Thymus (tissue), 11 donors: ENCODE results near the gene UST. TPM values are rescaled to one million over a fixed set of nuclear protein-coding genes. Genes with fewer than 3 reads are reported as not detected.
A peak's percentile ranks its signal among the peaks of the same experiment; 100 is the strongest.
"Not testable (repeated sequence)": the region's sequence is repeated elsewhere in the genome, so short reads cannot be mapped to it uniquely, and the experiment has no call there.

Source experiments
- DNase-seq, 9 donors: peaks; one replicate each; pipeline ENCODE4 v3.0.0-alpha.2; 2013; ENCODE audit warnings: low spot score in 9 of 9, low read depth in 6 of 9, missing footprints in 1 of 9
- H3K27ac ChIP-seq, 2 donors: one replicate each; pipeline ENCODE4 v1.5.1; 2013; ENCODE audit warnings: control low read depth in 1 of 2, low read depth in 1 of 2, low read length in 1 of 2, mild to moderate bottlenecking in 1 of 2, moderate library complexity in 1 of 2
- H3K27me3 ChIP-seq, 2 donors: one replicate each; pipeline ENCODE4 v1.5.1; 2013; ENCODE audit warnings: low read length in 1 of 2; ENCODE audit not compliant: control insufficient read depth in 2 of 2, insufficient read depth in 1 of 2
- H3K36me3 ChIP-seq, 2 donors: one replicate each; pipeline ENCODE4 v1.5.1; 2013; ENCODE audit warnings: low read length in 1 of 2, mild to moderate bottlenecking in 1 of 2, moderate library complexity in 1 of 2; ENCODE audit not compliant: control insufficient read depth in 2 of 2, insufficient read depth in 2 of 2
- H3K4me1 ChIP-seq, 2 donors: one replicate each; pipeline ENCODE4 v1.5.1; 2013; ENCODE audit warnings: low read length in 2 of 2; ENCODE audit not compliant: control insufficient read depth in 2 of 2, insufficient read depth in 2 of 2
- H3K4me3 ChIP-seq, 2 donors: one replicate each; pipeline ENCODE4 v1.5.1; 2013; ENCODE audit warnings: low read length in 2 of 2, control low read depth in 1 of 2, mild to moderate bottlenecking in 1 of 2
- H3K9me3 ChIP-seq, 2 donors: one replicate each; pipeline ENCODE4 v1.5.1; 2013; ENCODE audit warnings: low read length in 1 of 2, mild to moderate bottlenecking in 1 of 2; ENCODE audit not compliant: control insufficient read depth in 2 of 2, insufficient read depth in 1 of 2
- WGBS: extraction: QIAGEN DNeasy Blood & Tissue Kit; methylation state at CpG from one replicate; pipeline ENCODE4 v1.1.7; 2013; 5-methylcytosine and 5-hydroxymethylcytosine counted together
- polyA plus RNA-seq: library from polyadenylated mRNA; stranded (reverse); fragments of 200-250 nt; gene quantifications from one replicate; pipeline ENCODE4 v1.2.3, GENCODE V29; 2013
- total RNA-seq: library from RNA; stranded (reverse); fragments of 120-200 nt; gene quantifications from one replicate; pipeline ENCODE4 v1.2.4, GENCODE V29; 2013
- donor health status: healthy.

Gene UST
- total and polyA plus RNA-seq, 2 donors, result 6.3 to 8.0 TPM

DNA sequence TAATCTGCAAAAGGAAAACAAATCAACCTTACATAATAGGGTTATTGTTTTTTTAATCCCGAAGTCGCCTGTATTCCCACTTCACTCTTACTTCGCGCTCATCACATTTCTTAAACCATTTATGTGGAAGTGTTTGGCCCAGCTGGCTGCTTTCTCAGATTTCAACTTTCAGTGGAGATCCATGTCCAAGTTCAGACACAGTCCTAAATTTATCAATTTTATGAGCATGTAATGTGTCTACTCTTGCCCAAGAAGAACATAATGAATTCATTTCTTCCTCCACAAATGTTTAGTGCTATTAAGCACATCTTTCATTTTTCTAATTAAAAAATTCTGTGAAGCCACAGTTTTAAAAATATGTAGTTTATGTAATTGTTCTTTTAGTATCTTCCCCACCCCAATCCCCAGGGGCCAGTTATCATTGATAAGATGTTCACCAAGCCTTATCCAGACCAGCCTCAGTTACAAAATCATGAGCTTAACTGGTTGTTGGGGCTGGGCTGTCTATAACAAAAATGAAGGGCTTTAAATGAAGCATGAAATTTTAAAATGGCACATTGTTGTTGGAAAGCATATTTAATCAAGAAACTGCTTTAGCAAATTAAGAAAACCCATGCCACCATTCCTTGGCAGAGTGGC lies 151.7 kb downstream of the UST start:
- Histone ChIP-seq H3K27ac (no peak overlapping the region), H3K4me3 (no peak overlapping the region), H3K9me3 (no peaks in the 10 kb centered on the region), H3K36me3 (no peaks in the 10 kb centered on the region), H3K27me3 (no peaks in the 10 kb centered on the region), H3K4me1 (no peaks in the 10 kb centered on the region)
- DNase-seq, result no peak
- WGBS, result over 99% methylated on average over 4 of the region's 4 CpGs

DNA sequence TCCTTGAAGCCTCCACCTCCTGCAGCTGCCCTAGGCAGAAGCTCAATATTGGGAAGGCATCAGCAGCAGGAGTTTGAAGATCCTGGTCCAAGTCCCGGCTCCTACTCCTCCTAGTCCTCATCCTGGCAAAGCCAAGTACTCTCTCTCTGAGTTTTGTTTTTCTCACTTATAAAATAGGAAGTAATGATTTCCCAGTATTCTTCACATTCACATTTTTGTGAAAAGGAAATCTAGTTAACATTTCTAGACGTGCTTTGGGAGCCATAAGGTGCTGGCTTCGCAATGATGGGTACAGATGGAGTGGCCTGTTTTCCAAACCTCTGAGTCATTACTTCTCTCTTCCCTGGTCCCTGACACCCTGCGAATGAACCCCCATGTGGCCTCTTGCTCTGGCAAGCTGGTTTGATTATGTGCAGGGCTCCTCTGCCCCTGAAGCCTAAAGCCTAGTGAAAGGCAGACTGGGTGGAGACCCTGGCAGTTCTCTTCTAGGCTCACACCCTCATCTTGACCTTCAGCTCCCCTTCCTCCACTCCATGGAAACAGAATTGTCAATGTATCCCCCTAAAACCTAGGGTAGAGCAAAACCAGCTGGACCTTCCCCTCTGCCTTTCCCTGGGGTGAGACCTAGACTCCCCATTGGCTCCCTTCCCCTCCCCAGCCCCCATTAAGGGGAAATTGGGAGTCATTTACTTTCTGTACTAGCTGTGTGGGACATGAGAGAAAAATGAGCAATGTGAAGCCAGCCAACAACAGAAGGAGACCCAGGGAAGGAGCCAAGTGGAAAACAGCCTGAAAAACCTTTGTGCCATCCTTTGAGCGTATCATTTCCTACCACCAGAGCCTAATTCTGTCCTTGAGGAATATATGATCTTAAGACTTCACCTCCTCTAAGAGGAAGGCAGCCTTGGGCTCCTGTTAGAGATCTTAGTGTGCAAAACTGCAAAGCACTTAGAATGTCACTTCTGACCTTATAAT lies 158.4 kb downstream of the UST start:
- H3K36me3 ChIP-seq, result no peaks in the 10 kb centered on the region
- no peaks in the 10 kb centered on the region for H3K27me3 ChIP-seq
- H3K4me1 ChIP-seq, result no peaks in the 10 kb centered on the region
- H3K9me3 ChIP-seq, result no peaks in the 10 kb centered on the region
- 98% methylated on average over 5 of the region's 5 CpGs for WGBS
- no peak overlapping the region for H3K27ac ChIP-seq
- no peak overlapping the region for H3K4me3 ChIP-seq
- no peak for DNase-seq

DNA sequence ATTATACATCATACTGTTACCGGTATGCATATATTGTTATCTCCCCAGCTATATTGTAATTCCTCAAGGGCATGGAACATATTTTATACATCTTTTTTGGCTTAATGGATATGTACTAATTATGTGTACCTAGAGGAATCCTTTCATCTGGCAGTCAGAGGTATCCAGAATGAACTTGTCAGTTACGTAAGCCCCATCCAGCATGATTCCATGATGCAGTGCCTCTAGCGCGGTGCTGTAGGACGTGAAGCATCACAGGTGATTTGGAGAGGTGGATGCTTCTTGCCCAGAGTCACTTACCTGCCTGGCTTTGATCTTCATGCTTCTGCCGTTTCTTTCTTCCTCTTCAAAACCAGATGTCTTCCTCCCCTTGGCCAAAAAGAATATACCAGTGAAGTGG lies 159.1 kb downstream of the UST start:
- H3K27me3 ChIP-seq, result no peaks in the 10 kb centered on the region
- H3K4me1 ChIP-seq, result no peaks in the 10 kb centered on the region
- H3K27ac ChIP-seq, result no peak overlapping the region
- no peaks in the 10 kb centered on the region for H3K9me3 ChIP-seq
- WGBS, result 89% methylated on average over 6 of the region's 6 CpGs
- no peaks in the 10 kb centered on the region for H3K36me3 ChIP-seq
- DNase-seq, result no peak
- H3K4me3 ChIP-seq, result no peak overlapping the region

DNA sequence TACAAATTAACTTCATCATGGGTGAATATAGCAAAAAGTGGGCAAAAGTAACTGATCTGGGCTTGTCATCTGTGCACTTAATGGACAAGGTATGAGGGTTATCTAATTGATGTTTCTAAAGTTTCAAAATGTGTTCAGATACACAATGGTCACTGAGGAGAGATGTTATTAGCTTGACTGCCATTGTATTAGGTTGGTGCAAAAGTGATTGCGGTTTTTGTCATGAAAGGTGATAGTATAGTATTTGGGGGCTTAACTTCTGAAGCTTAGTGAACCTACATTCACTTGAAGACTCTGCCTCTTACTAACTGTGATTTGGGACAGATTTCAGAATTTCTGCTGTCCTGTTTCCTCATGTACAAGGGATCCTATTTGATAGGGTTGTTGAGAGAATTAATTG lies 159.6 kb downstream of the UST start:
- Histone ChIP-seq H3K27ac (no peak overlapping the region), H3K4me3 (no peak overlapping the region), H3K4me1 (no peaks in the 10 kb centered on the region), H3K36me3 (no peaks in the 10 kb centered on the region), H3K27me3 (no peaks in the 10 kb centered on the region), H3K9me3 (no peaks in the 10 kb centered on the region)
- no peak for DNase-seq
- 95% methylated on average over 1 of the region's 1 CpG for WGBS

DNA sequence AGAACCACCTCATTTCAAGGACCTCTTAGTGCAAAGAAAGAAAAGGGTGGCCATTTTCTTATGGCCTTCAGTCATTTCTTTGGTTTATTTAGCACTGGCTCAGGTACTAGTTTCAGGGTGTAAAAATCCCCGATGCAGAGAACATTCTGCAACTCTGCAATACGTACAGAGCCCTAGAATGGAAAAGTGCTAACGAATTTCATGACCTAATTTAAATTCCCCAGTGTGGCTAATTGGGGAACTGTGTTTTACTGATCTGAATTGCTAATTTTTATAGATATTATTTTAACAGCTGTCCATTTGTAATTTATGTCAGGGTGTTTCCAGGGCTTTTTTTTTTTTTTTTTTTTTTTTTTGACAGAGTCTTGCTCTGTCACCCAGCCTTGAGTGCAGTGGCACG lies 160.7 kb downstream of the UST start:
- Histone ChIP-seq H3K4me1 (no peaks in the 10 kb centered on the region), H3K27me3 (no peaks in the 10 kb centered on the region), H3K27ac (no peak overlapping the region), H3K36me3 (no peaks in the 10 kb centered on the region), H3K4me3 (no peak overlapping the region), H3K9me3 (no peaks in the 10 kb centered on the region)
- 98% methylated on average over 4 of the region's 4 CpGs for WGBS
- DNase-seq, result no peak

DNA sequence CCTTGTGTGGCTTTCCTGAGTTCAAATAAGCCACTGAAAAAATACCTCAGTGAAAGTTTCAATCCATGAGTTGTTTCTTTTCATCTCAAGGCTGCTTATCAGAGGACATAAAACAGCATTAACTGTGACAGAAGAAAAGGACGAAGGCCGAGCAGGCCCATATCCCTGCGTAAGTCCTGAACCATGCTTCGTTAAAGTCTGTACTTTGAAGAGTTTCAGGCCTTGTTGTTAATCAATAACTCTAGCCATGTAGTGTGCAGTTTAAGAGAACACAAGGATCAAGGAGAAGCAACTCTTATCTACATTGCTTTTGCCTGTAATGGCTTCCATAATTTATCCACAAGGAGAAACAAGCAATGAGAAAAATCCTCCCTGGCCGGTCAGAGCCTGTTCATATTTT lies 165.4 kb downstream of the UST start:
- Histone ChIP-seq H3K4me1 (no peaks in the 10 kb centered on the region), H3K27me3 (no peaks in the 10 kb centered on the region), H3K27ac (peak overlapping the region in 1 of 2 donors; percentile 6), H3K4me3 (no peak overlapping the region), H3K36me3 (no peaks in the 10 kb centered on the region), H3K9me3 (peaks cover 0 to 5% of the 10 kb centered on the region in 2 donors)
- DNase-seq, result no peak
- 96% methylated on average over 5 of the region's 5 CpGs for WGBS

DNA sequence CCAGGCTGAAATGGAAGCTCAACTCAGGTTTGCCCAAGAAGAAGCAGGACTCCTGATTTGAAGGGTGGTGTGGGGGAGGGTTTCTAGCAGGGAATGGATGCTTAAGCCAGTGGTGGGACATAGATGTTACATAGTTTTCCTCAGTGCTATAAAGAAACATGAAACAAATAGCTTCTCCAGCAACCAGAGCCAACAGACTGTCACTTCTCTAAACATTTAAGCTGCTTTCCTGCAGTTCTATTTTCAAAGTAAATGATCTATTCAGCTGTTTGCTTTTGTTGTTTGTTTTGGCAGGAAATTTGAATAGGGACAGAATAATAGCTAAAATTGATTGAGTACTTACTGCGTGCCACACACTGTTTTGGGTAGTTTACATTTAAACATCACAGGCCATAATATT lies 169.0 kb downstream of the UST start:
- H3K9me3 ChIP-seq, result peaks cover 0 to 5% of the 10 kb centered on the region in 2 donors
- WGBS, result 90% methylated on average over 1 of the region's 1 CpG
- no peak overlapping the region for H3K4me3 ChIP-seq
- no peak for DNase-seq
- no peak overlapping the region for H3K27ac ChIP-seq
- H3K36me3 ChIP-seq, result no peaks in the 10 kb centered on the region
- no peaks in the 10 kb centered on the region for H3K4me1 ChIP-seq
- H3K27me3 ChIP-seq, result no peaks in the 10 kb centered on the region

DNA sequence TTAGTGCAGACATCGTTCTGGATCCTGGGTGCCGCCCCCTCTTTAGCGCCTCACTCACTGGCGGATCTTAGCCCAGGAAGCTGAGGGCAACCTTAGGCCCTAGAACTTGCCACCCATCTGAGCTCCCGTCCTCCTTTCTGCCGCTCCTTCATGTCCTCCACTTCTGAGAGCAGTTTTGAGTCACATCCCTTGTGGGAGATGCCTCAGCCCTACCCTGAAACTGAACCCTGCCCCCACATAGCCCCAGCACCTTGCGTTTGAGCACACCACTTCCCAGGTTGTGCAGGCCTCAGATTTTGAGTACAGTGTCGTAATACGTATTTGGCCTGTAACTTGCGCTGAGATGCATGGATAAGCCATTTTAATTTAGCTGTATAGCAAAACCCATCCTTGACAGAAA lies 169.7 kb downstream of the UST start:
- 97% methylated on average over 10 of the region's 10 CpGs for WGBS
- DNase-seq, H3K4me3 ChIP-seq: not testable (repeated sequence)

DNA sequence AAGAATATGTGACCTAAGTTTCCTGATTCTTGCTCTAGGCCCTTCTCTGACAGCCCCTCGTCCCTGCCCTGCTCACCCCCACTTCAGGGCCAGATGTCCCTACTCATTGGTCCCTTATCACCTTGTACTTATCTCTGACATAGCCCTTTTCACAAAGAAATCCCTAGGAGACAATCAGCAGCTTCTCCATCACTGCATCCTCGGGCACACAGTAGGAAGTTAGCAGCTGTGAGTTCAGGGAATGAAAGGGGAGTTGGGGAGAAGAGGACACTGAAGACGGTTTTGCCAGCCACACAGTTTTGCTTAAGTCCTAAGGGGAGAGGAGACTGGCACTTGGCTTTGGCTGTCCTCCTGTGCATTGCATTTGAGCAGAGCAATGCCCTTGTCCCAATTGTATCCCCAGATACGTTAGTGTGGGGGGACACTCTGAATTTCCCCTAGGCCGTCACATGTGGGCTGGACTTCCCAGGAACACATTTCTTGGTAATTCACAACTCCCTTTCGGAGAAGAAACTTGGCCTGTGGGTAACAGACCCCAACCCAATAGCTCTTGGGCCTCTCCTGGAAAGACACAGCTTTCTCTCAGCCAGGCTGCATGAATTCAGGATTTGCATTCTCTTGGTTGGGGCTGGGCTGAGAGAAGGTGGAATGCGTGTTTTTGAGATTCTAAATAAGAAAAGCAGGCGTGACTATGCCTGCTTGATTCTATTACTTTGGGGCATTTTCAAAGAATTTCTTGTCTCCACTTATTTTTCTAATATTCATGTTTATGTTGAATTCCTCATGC lies 177.6 kb downstream of the UST start:
- H3K4me1 ChIP-seq, result no peaks in the 10 kb centered on the region
- no peak for DNase-seq
- no peak overlapping the region for H3K4me3 ChIP-seq
- H3K27ac ChIP-seq, result no peak overlapping the region
- no peaks in the 10 kb centered on the region for H3K27me3 ChIP-seq
- WGBS, result 96% methylated on average over 8 of the region's 8 CpGs
- H3K9me3 ChIP-seq, result no peaks in the 10 kb centered on the region
- H3K36me3 ChIP-seq, result no peaks in the 10 kb centered on the region

More for the DNA sequence above, 169.7 kb downstream of the UST start:
- not testable (repeated sequence) for H3K27ac ChIP-seq, H3K4me1 ChIP-seq, H3K36me3 ChIP-seq, H3K9me3 ChIP-seq, H3K27me3 ChIP-seq
